Subcutaneous abdominal adipose tissue (tissue), 5 donors: ENCODE data around the gene ARF6.

ENCODE experiments used
- H3K27ac ChIP-seq: one replicate; pipeline ENCODE4 v1.7.0; 2013; ENCODE audit warnings: low read depth, mild to moderate bottlenecking, inconsistent platforms, low read length, moderate library complexity
- H3K27me3 ChIP-seq, 5 donors: one replicate each; pipeline ENCODE4 v1.7.0; 2013; ENCODE audit warnings: low read length in 5 of 5, inconsistent platforms in 1 of 5; ENCODE audit not compliant: control insufficient read depth in 5 of 5, insufficient read depth in 4 of 5
- H3K36me3 ChIP-seq, 5 donors: one replicate each; pipeline ENCODE4 v1.7.0; 2013; ENCODE audit warnings: low read length in 5 of 5; ENCODE audit not compliant: control insufficient read depth in 5 of 5, insufficient read depth in 5 of 5
- H3K4me1 ChIP-seq, 5 donors: one replicate each; pipeline ENCODE4 v1.7.0; 2013; ENCODE audit warnings: low read length in 5 of 5, mild to moderate bottlenecking in 3 of 5, moderate library complexity in 1 of 5; ENCODE audit not compliant: control insufficient read depth in 5 of 5, insufficient read depth in 5 of 5
- H3K4me3 ChIP-seq, 5 donors: one replicate each; pipeline ENCODE4 v1.7.0; 2013; ENCODE audit warnings: low read length in 5 of 5, low read depth in 1 of 5
- H3K9ac ChIP-seq, 5 donors: one replicate each; pipeline ENCODE4 v1.7.0; 2013; ENCODE audit warnings: low read length in 5 of 5, mild to moderate bottlenecking in 4 of 5, moderate library complexity in 3 of 5
- H3K9me3 ChIP-seq, 5 donors: one replicate each; pipeline ENCODE4 v1.7.0; 2013; ENCODE audit warnings: low read length in 5 of 5; ENCODE audit not compliant: control insufficient read depth in 5 of 5
- donor health status: healthy.
- donor health status: healthy.
- donor health status: healthy.
- donor health status: healthy.
- donor health status: healthy.

Gene ARF6

DNA sequence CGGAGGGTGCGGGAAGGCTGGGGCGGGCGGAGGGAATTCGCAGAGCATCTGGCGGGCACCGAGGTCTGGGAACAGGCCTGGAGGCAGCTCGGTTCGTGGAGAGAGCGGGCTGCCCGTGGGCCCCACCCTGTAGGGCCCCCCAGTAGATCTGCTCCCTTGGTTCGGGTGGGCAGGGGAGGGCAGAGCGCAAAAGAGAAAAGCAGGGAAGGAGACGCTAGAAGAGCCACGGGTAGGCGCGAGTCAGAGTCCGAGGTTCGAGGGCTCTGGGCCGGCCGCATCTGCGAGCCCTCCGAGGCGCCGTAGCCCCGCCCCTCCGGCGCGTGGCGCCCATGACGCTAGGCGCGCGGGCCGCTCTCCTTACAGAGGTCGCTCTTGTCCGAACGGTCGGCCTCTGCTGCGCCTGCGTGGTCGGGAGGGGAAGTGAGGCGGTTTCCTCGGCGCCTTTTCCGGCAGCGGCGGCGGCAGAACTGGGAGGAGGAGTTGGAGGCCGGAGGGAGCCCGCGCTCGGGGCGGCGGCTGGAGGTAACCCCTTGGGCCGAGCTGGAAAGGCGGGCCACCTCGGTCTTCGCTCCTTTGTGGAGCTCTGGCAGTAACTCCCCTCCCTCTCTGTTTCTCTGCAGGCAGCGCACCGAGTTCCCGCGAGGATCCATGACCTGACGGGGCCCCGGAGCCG lies at the start of gene ARF6:
Gene ARF6, plus strand, starts transcription at position 447 of the 673 bp plus-strand sequence. CDS start 655 bp downstream, outside the sequence.
- Histone ChIP-seq H3K9me3 (no peaks in the 10 kb centered on the region), H3K27me3 (no peaks in the 10 kb centered on the region), H3K9ac (peak within 1 kb of the TSS; percentile 96 to 100 (median 97)), H3K4me1 (peaks cover 8 to 45% (median 40%) of the 10 kb centered on the region in 5 donors), H3K4me3 (peak within 1 kb of the TSS; percentile 90 to 99 (median 97)), H3K36me3 (peaks cover 0 to 10% (median 7%) of the 10 kb centered on the region in 5 donors), H3K27ac (peak within 1 kb of the TSS; percentile 99)

DNA sequence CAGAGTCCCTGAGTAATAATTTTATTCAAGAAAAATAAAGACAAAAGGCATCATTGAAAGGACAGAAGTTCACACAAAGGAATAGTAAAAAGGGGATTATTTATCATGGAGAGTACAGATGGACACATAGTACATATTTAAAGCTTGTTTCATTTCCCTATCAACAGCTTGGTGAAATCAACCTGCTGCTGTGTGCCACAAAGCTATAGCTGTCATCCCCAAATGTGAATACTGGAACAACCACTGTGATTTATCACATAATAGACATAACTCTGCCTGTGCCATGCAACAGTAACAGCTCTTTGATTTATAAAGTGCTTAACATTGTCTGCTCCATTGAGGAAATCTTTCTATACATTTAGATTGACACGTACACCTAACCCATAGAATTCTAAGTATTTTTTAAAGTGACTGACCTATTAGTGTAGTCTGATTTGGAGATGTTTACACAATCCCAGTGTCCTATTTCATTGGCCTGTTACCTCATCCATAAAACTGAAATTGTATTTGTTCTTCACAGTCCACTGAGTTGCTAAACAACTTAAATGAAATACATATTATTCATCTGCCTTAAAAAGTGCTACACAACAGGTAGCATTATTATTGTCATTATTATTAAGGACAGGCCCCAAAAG lies 43.6 kb upstream of the ARF6 start:
- Histone ChIP-seq H3K9me3 (no peaks in the 10 kb centered on the region), H3K4me1 (peaks cover 0 to 33% (median 19%) of the 10 kb centered on the region in 5 donors), H3K27me3 (no peaks in the 10 kb centered on the region), H3K9ac (peak overlapping the region in 1 of 5 donors; percentile 19), H3K4me3 (no peak overlapping the region), H3K36me3 (peaks cover 17 to 40% (median 20%) of the 10 kb centered on the region in 5 donors), H3K27ac (no peak overlapping the region)

DNA sequence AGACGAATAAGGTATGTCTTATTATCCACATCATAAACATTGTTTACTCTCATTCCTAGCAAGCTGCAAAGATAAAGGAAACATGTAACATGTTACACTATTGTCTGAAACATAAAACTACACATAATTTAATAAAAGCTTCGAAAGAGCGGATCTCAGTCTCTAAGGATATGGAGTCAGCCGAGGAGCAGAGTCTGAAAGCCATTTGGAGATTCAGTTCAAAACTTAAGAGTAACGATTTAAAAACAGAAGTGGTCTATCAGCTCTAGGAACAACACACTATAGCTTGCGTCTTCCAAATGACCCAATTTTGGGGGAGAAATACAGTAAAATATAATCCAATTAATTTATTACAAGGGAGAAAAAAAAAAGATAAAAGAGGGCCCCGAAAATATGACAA lies 41.1 kb upstream of the ARF6 start:
- Histone ChIP-seq H3K9me3 (no peaks in the 10 kb centered on the region), H3K27ac (peak overlapping the region; percentile 95), H3K36me3 (peaks cover 4 to 19% (median 10%) of the 10 kb centered on the region in 5 donors), H3K4me1 (peaks cover 0 to 33% (median 19%) of the 10 kb centered on the region in 5 donors), H3K27me3 (no peaks in the 10 kb centered on the region), H3K4me3 (peak overlapping the region; percentile 80 to 100 (median 99)), H3K9ac (peak overlapping the region; percentile 95 to 100 (median 99))

DNA sequence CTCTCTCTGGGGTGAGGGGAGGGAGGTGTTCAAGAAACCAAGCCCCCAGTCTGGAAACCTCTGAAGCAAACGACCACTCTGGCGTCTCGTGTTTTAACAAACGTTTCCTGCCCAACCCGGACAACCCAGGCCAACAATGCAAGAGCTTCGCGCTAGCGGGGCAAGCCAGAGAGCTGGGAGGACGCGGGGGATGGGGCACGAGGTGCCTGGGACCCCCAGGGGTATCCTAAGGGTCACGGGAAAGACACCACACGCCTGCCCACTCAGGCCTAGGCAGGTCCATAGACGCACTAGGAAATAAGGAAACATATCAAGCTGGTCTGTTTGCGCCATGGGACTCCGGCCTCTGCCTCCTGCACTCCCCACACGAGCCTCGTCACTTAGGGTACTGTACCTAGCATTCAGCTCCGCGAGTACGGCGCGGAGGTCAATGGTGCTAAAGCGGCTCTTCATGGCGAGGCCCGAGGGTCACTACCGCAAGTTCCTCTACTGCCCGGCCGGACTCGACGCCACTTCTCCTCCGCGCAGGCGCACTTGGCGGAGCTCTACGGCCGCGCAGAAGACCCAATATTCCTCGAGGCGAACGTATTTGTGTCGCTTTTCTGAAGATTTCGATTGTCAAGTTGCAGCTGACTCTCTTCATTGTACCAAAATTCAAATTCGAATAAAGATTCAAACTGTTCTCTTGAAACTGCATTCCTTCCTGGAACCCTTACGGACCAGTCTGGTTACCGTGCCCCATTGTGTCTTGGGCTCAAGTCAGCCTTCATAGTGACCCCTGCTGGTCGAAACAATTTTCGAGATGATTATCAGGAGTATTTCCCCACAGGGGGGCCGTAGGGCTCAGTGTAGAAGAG lies 40.4 kb upstream of the ARF6 start, which contains the start of gene NEMF:
Gene NEMF, minus strand, starts transcription at position 488 of the 857 bp plus-strand sequence. Its CDS starts 35 bp downstream, at position 453.
- Histone ChIP-seq H3K9ac (peak within 1 kb of the TSS; percentile 95 to 100 (median 99)), H3K4me3 (peak within 1 kb of the TSS; percentile 80 to 100 (median 99)), H3K4me1 (peaks cover 0 to 33% (median 19%) of the 10 kb centered on the region in 5 donors), H3K27ac (peak within 1 kb of the TSS; percentile 95), H3K9me3 (no peaks in the 10 kb centered on the region), H3K36me3 (peaks cover 4 to 19% (median 10%) of the 10 kb centered on the region in 5 donors), H3K27me3 (no peaks in the 10 kb centered on the region)

DNA sequence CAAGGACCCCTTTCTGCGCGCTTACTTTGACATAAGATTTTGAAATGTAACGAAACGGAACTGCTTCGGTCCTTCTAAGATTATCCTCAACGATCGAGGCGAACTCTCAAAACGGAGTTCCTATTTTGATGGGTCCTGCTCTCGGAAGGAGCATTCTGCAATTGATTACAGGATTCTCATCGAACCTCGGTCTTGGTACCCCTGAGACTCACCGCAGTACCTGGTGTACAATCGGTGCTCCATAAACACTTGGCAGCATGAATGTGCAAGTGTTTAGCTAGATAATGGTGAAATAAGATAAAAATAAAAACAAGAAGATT lies 39.8 kb upstream of the ARF6 start:
- H3K27ac ChIP-seq, result peak overlapping the region; percentile 95
- peaks cover 0 to 33% (median 19%) of the 10 kb centered on the region in 5 donors for H3K4me1 ChIP-seq
- peak overlapping the region in 3 of 5 donors; percentile 95 to 100 (median 99) for H3K9ac ChIP-seq

DNA sequence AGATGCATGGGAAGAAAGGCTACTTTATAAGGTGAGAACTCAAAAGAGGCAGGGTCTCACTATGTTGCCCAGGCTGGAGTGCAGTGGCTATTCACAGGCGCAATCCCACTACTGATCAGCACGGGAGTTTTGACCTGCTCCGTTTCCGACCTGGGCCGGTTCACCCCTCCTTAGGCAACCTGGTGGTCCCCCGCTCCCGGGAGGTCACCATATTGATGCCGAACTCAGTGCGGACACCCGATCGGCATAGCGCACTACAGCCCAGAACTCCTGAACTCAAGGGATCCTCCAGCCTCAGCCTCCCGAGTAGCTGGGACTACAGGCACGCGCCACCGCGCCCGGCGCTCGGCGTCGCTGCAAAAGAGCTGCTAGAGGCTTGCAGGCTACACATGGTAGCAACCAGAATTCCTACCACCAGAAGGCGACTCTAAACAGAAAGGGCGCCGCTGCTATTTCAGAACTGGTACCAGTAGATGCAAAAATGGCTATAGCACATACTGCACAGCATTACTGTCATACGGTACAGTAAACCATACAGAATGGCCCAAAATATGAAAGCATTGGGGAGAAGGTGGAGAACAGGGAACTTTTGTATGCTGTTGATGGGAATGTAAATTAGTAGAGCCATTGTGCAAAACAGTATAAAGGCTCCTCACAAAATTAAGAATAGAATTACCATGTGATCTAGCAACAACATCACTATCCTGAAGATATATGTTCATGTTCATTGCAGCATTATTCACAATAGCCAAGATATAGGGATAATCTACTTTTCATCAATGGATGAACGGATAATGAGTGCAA lies 39.1 kb upstream of the ARF6 start:
- Histone ChIP-seq H3K9ac (peak overlapping the region in 1 of 5 donors; percentile 17), H3K4me3 (peak overlapping the region; percentile 80 to 100 (median 99)), H3K27me3 (no peaks in the 10 kb centered on the region), H3K36me3 (peaks cover 4 to 19% (median 10%) of the 10 kb centered on the region in 5 donors), H3K4me1 (peaks cover 0 to 33% (median 19%) of the 10 kb centered on the region in 5 donors), H3K27ac (no peak overlapping the region), H3K9me3 (no peaks in the 10 kb centered on the region)

More for the DNA sequence above, 39.8 kb upstream of the ARF6 start:
- H3K36me3 ChIP-seq, result peaks cover 4 to 19% (median 10%) of the 10 kb centered on the region in 5 donors
- H3K4me3 ChIP-seq, result peak overlapping the region; percentile 80 to 100 (median 99)
- H3K9me3 ChIP-seq, result no peaks in the 10 kb centered on the region
- H3K27me3 ChIP-seq, result no peaks in the 10 kb centered on the region

DNA sequence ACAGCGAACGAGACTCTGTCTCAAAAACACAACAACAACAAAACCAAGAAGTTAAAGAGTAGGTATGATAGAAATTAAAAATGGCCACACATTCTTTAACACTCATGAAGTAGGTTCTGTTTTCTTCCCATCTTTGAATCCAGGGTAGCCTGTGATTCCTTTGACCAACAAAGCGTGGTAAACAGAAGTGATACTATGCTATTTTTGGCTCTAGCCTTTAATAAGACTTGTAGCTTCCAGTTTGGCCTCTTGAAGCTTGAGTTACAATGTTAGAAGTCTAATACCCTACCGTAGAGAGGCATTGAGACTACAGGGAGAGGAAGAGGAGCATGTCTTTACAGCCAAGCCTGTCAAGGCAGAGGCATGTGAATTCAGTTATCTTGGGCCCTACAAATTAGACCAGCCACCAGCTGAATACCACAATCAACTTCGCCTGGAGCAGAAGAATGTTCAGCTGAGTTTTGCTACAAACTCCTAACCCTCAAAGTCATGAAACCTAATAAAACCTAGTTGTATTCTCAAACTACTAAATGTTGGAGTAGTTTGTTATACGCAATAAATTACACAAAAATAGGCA lies 35.4 kb upstream of the ARF6 start:
- Histone ChIP-seq H3K4me1 (peaks cover 0 to 26% (median 13%) of the 10 kb centered on the region in 5 donors), H3K9me3 (no peaks in the 10 kb centered on the region), H3K27ac (no peak overlapping the region), H3K9ac (no peak overlapping the region), H3K27me3 (no peaks in the 10 kb centered on the region), H3K36me3 (no peaks in the 10 kb centered on the region), H3K4me3 (no peak overlapping the region)

DNA sequence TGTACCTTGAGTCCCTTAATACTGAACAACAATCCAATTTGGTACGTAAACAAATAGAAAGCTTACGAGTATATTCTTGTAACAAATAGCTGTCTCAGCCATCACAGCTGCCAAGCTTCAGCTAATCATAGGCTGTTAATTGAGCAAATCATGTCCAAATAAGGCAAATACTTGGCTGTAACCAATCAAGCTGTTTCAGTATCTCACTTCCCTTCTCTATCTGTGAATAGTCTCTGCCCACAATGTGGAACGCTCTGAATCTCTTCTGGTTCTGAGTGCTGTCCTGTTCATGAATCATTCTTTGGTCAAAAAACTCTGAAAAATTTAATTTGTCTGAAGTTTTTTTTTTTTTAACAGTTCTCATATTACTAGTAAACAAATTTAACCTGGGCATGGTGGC lies 34.5 kb upstream of the ARF6 start:
- peaks cover 0 to 24% (median 13%) of the 10 kb centered on the region in 5 donors for H3K4me1 ChIP-seq
- H3K27me3 ChIP-seq, result no peaks in the 10 kb centered on the region
- H3K36me3 ChIP-seq, result no peaks in the 10 kb centered on the region
- no peak overlapping the region for H3K4me3 ChIP-seq
- no peaks in the 10 kb centered on the region for H3K9me3 ChIP-seq
- H3K27ac ChIP-seq, result no peak overlapping the region
- no peak overlapping the region for H3K9ac ChIP-seq
